Measurements from ENCODE around the gene RTL3.

The RTL3 gene

DNA sequence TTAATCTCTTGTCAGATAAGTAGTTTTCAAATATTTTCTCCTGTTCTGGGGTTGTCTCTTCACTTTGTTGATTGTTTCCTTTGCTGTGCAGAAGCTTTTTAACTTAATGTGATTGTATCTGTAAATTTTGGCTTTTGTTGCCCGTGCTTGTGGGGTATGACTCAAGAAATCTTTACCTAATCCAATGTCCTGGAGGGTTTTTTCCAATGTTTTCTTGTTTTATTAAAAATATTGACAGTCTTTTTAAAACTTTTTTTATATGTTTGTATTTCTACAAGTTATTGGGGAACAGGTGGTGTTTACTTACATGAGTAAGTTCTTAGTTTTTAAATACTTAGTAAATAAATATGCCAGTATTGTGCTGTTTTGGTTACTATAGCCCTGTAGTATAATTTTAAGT, 44.9 kb downstream of the RTL3 start:
- DNase-seq: no peak
